Measurements from ENCODE around the gene C14orf119.

C14orf119 gene

DNA sequence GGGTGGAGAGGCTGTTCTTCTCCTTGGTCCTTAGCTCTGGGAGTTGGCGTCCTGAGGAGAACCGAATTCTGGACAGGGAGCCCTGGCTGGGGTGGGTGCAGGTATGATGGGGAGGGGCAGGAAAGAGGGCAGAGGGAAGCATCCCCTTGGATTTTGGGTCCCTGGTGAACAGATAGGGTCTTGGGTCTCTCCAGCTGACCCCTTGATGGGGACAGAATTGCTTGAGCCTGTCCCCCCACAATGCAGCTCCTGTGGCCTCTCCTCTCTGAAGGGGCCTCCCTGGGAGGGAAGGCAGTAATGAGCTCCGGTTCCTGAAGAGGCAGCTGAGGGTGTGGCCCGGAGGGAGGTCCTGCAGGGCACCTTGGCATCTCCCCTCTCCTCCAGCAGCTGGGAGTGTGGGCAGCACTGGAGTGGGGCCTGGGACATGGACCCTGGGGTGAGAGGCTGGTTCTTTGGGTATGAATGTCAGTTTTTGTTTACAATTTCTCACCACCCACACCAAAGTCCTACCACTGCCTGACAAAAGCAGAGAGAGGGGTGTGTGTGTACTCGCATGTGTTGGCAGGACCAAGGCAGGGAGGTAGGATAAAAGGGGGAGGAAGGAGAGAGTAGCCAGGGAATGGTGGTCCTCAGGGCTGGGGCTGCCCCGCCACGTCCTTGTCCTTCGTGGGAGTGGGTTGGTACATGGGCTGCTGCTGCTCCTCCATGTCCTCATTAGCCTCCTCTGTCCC, 31.4 kb downstream of the C14orf119 start:
- DNase-seq (ENCODE audit: low read depth in 2 of 2): no peak

DNA sequence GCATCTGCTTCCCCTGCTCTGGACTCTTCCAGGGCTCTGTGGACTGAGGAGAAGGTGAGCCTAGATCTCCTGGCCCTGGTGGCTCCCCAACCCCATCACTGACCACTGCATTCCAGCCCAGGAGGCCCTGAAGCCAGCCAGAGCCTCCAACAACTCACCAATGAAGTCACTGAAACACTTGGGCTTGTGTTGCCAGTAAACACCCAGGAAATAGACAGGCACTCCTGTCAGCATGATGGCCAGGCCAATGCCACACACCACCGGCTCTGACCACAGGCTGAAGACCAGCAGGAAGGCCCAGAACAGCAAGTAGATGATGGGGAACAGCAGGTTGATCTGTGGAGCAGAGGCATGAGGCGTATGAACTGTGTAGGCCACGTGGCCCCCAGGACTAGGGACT, 32.6 kb downstream of the C14orf119 start:
- no peak for DNase-seq (ENCODE audit: low read depth in 2 of 2)

DNA sequence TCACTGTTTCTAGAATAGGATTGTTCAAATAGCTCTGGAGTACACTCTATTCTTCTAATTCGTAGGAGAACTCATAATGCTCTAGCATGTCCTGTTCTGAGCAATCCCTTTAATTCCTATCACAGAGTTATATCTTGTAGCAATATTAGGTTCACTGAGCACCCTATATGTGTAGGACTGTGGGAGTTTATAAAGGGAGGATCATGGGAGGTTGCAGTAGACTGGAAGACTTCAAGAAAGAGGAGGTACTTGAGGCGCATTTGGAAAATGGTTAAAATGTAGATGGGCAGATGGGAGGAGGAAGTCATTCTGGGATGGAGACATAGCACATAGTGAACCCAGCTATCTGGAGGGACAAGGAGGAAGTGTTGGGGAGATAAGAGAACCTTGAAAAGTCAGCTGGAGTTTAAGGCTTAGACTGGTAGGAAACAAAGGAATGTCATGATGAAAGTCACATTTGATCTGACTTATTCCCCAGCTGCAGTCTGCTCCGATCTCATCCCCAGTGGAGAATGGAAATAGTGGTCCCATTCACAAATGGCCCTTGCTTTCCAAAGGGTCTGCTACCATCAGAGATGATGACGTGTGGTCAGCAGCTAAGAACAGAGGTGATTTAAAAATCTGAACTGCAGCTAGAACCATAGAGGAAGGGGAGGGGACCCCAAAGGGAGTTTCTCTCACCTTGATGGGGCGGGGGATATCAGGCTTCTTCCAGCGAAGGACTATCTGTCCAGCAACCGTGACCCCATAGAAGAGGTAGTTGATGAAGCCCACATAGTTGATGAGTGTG, 33.9 kb downstream of the C14orf119 start:
- DNase-seq (ENCODE audit: low read depth in 2 of 2): no peak

DNA sequence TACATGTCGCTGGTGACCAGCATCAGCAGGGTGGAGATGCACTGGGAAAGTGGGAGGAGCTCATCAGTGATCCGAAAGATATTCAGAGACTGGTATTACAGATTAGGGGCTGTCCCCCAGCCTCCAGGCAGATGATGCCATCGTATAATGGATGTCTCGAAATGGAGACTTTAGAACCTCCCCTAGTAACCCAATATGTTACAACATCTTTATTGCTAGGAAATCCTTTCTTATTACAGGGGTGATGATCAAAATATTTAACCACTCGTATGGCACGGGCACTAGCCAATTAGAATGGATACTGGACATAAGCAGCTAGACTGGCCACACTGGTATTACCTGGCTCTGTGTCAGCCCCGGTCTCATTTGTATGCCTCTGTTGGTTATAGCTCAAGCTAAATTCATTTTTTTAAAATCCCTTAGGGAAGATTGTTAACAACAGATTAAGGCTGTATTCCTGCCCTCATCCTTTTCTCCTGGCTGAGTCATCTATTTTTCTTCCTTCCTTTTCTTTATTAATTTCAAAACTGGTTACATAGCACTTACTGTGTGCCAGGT, 34.5 kb downstream of the C14orf119 start:
- DNase-seq (ENCODE audit: low read depth in 2 of 2): no peak

DNA sequence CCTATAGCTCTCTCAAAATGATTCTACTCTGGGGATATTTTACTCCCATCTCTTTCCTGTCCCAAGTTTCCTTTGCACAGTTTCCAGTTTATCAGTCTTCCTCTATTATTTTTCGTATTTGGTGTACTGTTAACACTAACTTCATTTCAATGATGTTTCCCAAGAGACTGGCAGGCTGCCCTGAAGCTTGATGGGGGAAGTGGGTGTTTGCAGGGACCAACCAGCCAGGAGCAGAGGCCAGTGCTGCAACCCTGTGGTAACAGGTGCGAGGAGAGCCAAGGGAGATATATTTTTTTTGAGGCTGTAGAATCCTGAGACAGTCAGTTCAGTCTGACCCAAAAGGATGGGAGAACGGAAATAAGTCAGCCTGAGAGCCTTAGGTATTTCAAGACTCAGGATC, 35.6 kb downstream of the C14orf119 start:
- no peak for DNase-seq (ENCODE audit: low read depth in 2 of 2)

DNA sequence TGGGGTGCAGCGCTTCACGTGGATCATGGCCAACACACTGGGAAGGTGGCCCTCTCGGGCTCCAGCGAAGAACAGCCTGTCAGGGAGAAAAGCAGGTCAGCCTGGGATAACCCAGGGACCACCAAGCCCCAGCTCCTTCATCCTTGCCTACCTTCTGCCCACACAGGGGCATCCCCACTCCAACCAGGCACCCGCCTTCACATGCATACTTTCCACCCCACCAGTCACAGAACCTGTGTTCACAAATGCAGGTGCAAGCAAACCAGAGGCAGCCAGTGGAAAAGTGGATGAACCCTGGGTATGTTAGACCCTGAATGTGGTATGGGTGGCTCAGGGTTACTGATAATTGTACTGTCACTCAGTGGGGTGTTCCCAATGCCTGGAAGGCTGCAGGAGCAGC, 36.2 kb downstream of the C14orf119 start:
- no peak for DNase-seq (ENCODE audit: low read depth in 2 of 2)

DNA sequence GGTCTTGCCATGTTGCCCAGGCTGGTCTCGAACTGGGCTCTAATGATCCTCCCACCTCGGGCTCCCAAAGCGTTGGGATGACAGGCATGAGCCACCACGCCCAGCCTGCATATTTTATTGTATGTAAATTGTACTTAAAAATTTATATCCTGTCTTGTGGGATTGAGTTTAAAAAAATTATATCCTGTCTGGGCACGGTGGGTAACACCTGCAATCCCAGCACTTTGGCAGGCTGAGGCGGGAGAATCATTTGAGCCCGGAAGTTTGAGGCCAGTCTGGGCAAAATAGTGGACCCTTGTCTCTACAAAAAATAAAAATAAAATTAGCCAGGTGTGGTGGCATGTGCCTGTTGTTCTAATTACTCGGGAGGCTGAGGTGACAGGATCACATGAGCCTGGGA, 37.7 kb downstream of the C14orf119 start:
- DNase-seq (ENCODE audit: low read depth in 2 of 2): no peak

DNA sequence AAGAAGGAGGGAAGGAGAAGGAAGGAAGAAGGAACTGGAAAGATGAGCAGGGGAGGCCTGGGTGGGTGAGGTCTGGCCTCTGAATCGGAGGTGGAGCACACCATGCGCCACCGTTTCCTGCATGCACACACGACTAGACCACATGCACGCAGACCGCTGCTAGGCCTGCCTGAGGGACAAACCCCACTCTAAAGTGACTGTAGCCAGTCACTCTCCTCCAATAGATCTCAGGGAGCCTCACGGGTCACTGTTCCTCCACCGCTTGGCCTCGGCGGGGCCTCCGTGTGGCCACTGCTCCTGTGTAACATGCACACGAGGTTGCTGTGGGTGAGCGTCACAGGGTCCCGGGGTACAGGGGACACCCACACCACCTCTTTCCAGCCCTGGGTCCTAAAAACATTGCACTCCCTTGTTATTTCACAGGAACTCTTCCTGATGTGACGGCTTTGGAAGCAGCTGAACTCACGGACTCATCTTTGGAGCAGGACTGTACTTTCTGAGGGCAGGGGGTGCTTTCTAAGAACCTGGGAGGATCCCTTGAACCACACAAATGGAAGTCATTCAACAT, 41.3 kb downstream of the C14orf119 start:
- no peak for DNase-seq (ENCODE audit: low read depth in 2 of 2)

DNA sequence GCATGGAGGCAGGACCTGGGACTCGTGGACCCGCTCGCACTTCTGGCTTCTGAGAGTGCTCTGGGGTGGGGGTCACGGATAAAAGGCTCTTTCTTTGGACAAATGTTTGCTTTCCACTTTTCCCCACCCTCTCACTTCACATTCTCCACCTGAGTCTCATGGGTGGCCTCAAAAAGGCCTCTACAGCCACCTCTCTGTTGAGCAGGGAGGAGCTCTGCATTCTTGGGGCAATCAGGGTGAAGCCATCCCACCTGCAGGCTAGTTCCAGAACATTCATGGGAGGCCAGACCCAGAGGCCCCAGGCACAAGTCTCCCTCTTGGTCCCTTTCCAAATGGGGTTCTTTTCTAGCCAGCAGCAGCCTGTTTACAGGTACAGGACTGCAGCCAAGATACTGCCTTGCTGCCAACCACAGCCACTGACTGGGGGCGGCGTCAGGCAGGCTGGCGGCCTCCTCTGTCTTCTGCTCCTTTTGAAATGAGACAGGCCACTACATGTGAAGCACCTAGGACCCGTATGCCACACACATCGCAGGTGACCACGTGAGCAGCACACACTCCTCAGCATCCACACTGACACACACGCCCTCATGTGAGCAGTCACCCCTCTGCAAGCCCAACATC, 42.0 kb downstream of the C14orf119 start:
- DNase-seq (ENCODE audit: low read depth in 2 of 2): no peak

DNA sequence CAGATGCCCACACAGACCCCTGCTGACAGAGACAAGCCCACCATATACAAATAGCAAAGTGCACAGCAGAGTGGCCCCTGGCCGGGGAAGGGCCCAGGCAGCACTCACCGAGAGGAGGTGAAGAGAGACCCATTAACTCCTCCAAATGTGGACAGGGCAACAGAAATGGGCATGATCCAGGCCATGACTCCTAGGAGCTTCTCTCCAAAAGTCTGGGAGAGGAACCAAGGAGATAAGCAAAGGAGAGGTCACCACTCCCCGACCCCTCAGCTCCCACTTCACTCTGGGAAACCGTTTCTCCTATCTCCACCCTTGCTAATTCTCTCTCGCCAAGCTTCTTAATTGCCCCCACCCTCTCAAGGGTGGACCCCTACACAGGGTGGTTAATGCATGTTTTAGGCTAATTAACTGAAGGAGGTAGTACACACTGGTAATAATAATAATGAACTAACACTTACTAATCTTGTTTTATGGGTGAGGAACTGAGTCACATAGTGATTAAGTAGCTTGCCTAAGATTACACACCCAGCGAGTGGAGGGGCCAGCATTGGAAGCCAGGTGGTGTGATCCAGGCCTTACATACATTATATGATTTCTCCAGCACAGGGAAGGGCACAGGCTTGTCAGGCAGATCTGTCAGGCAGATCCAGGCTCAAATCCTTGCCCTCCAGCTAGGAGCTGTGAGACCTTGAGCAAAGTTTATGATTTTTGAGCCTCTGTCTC, 42.7 kb downstream of the C14orf119 start:
- DNase-seq (ENCODE audit: low read depth in 2 of 2): no peak

DNA sequence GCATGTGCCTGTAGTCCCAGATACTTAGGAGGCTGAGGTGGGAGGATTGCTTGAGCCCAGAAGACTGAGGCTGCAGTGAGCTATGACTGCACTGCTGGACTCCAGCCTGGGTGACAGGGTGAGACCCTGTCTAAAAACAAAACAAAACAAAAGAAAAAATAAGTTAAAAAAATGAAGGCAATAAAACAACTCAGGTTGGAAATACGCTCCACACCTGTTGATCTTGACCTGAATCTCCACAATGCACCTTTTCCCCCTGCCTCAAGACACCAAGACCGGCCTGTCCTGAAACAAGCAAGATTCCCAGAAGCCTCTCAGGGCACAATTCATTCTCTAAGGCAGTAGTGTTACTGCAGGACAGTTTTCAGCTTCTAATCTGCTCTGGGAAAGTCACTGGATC, 44.6 kb downstream of the C14orf119 start:
- no peak for DNase-seq (ENCODE audit: low read depth in 2 of 2)

DNA sequence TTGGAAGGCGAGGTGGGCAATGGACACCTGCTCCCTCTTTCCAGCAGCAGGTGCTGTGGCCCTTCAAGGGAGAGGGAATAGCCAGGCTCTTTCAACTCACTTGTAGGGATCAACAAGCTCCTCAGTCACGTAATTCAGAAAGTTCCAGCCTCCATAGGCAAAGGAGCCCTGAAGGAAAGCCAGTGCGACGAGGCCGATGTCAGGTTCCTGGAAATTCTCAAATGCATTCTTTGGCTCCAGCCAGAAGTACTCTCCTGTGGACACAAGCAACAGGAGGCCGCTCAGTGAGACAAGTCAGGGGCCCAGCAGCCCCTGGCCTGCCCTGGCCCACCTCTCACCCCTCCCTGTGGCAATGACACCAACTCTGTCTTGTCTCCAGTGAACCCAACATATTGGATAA, 45.1 kb downstream of the C14orf119 start:
- DNase-seq (ENCODE audit: low read depth in 2 of 2): no peak

DNA sequence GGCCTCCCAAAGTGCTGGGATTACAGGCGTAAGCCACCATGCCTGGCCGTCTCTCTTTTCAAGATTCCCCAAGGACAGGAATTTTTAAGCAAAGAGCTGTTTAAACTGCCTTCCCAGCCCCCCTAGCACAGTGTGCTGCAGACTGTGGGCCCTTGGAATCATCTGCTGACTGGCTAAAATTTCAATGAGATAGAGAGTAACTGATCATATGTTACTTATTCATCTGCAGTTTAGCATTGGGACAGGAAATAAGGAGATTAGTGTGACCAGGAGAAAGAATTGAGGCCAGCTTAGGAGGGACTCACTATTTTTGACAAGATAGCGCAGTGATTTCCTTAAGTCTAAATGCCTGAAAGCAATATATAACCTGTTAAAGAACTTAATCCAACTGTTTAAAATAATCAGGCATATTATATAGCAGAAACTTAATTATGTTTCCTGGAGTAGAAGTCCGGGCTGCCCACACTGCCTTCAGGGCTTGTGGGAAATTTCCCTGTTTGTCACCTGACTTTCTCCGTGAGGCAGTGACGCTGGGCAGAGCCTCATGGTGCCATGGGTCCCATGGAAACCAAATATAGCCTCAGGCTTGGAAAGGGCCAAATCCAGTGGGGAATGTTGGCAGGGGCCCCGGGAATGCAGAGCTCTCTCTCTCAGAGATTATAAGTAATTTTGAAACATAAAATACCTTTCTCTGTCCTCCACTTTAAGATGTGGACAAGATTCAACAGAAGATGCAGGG, 46.6 kb downstream of the C14orf119 start:
- no peak for DNase-seq (ENCODE audit: low read depth in 2 of 2)

DNA sequence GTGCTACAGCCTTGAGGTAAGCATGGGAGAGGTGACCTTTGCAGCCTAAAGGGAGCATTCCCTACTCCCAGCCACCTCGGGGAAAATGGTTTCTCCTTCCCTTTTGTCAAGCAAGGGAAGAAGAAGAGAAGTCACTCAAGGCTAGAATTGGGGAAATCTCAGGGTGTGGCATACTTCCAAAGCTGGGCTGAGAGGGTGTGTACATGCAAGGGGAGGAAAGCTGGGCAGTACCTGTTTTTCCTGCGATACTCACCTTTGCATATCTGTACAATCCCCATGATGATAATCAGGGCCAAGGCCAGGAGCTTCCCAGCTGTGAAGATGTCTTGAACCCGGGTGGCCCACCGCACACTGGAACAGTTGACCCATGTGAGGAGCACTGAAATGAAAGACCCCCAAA, 47.5 kb downstream of the C14orf119 start:
- DNase-seq (ENCODE audit: low read depth in 2 of 2): no peak

DNA sequence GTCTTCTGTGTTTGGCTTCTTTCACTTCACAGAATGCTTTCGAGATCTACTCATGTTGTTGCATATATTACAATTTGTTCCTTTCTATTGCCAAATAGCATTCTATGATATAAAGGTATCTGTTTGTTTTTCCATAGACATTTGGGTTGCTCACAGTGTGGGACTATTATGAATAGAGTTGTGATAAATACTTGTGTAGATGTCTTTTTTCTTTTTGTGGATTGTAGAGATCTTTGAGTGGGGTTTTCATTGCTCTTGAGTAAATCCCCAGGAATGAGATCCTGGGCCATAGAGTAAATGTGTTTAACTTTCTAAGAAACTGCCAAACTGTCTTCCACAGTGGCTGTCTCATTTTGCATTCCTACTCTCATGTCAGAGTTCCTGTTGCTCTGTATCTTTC, 48.6 kb downstream of the C14orf119 start:
- DNase-seq (ENCODE audit: low read depth in 2 of 2): no peak

DNA sequence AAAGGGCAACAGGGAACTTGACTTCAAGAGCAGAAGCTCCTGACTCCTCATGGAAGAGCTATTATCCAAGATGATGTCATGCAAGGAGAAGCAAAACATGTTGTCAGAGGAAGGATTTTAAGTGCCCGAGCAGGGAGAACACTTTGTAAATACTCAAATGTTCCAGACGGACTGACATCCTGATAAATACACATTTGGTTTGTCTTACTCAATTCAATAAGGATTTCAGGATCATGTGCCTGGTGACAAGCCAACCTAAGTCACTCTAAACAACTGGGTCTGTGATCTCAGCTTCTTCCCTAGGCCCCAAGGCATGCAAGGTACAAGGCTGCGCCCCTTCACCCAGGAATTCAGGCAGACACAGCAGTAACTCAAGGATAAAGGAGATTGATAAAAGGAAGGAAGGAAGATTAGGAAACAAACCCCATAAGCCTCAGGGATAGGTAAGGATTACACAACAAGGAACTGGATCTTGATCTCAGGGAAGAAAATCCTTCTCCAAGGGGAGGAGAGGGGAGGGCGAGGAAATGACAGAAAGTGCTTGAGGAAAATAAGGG, 50.6 kb downstream of the C14orf119 start:
- no peak for DNase-seq (ENCODE audit: low read depth in 2 of 2)

DNA sequence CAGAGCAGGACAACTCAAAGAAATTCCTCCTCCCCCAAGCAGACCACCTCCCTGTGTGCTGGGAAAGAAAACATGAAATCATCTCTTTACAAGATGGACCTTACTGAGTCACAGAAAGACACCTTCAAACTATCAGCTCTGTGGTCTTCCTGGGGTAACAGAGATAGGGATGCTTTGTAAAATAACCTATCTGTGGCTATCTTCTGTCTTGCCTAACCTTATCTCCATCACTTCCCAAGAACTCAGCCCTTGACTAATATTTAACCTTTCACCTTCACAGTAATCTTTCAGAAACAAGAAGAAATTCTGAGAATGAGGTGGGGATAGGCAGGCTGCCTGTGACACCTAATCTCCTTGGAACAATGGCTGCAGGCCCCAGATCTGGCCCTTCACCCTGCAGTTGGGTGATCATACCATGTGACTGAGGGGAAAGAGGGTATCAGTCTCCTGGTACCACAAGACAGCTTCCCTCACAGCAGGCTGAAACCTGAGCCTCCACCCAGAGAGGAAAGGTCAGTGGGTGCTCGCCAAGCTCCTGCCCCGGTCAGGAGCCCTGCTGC, 51.1 kb downstream of the C14orf119 start:
- no peak for DNase-seq (ENCODE audit: low read depth in 2 of 2)

DNA sequence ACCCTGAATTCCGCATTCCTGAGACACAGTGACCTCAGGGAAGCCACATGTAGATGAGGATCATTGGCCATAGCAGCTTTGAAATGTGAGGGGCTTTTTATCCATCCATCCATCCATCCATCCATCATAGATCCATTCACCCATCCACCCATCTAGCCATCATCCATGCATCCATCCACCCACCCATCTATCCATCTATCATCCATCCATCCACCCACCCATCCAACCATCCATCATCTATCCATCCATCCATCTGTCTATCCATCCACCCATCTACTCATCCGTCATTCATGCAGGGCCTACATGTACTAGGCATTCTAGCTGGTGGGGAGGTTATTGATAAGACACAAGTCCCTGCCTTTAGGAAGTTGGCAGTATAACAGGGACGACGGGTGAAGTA, 51.7 kb downstream of the C14orf119 start:
- no peak for DNase-seq (ENCODE audit: low read depth in 2 of 2)

DNA sequence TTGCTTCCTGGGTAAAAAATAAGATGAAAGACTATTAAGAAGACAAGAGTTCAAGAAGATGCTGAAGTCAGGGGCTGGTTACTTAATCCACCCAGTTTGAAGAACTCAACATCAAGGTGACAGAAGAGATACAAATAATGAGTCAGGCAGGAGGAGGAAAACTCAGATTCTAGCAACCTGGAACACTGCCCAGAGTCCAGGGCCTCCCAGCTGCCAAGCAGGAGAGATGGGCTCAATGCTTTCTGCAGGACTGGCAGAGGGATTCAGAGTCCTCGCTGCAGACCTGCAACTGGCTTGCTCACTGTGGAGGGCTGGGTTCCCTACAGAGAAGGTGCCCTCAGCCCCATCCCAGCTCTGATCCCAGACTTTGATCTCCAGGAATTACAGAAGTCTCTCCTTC, 52.4 kb downstream of the C14orf119 start:
- no peak for DNase-seq (ENCODE audit: low read depth in 2 of 2)

DNA sequence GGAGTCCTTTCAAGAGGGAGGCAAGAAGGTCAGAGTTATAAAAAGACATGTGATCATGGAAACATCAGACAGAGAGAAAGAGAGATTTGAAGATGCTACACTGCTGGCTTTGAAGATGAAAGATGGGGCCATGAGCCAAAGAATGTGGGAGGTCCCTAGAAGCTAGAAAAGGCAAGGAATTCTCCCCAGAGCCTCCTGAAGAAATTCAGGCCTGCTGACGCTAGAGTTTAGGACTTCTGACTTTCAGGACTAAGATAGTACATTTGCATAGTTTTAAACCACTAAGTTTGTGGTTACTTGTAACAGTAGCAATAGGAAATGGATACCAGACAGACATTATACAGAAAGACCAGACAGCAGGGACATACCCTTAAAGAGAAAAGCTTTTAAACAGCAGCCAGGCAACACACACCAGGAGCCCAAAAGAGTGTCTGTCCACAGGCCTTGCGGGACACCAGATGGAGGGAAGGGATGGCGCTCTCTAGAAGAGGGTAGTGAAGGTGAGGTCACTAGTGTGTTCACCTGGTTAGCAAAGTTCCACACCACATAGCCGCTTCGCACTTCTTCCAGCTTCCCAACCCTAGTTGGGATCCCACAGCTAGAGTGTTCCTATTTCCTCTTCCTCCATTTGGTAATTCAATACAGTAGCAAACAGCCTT, 53.4 kb downstream of the C14orf119 start:
- DNase-seq (ENCODE audit: low read depth in 2 of 2): no peak

Data from activated CD4-positive, alpha-beta T cell treated with anti-CD3 and anti-CD28 coated beads for 24 hours (primary cell).